NB4 (cell line): ENCODE results near the gene MAP1B.

Source experiments
- MYC ChIP-seq: IDR thresholded peaks from 2 replicates; pipeline ENCODE4 v1.6.1; 2011; ENCODE audit warnings: low read depth, low read length
- POLR2A ChIP-seq: IDR thresholded peaks from 2 replicates; pipeline ENCODE4 v1.6.1; 2011; ENCODE audit warnings: mild to moderate bottlenecking; ENCODE audit not compliant: insufficient read length; ENCODE audit errors: extremely low read depth
- TF ChIP-seq, protein P1 (sequence below): IDR thresholded peaks from one replicate; pipeline ENCODE4 v1.5.1; 2012; ENCODE audit warnings: low read depth, low read length
- TF ChIP-seq, protein P2 (sequence below): IDR thresholded peaks from 2 replicates; pipeline ENCODE4 v1.6.1; 2011; ENCODE audit warnings: low read depth, low read length

DNA sequence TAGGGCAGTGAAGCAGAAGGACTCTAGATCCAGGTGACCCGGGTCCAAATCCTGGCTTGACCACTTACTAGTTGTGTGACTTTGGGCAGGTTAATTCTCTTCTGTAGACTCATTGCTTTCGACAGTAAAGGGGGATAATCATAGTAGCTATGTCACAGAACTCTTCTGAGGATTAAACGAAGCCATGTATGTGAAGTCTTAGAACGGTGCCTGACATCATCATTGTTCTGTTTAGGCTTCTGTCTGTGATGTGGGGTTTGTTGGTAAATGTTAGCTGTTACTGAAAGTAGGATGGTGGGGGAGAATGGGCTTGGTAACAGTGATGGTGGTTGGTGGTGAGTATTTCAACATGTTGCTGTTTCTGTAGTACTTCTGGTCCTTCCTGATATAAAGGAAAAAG, 73.7 kb downstream of the MAP1B start:
- TF ChIP-seq, protein P1, sequence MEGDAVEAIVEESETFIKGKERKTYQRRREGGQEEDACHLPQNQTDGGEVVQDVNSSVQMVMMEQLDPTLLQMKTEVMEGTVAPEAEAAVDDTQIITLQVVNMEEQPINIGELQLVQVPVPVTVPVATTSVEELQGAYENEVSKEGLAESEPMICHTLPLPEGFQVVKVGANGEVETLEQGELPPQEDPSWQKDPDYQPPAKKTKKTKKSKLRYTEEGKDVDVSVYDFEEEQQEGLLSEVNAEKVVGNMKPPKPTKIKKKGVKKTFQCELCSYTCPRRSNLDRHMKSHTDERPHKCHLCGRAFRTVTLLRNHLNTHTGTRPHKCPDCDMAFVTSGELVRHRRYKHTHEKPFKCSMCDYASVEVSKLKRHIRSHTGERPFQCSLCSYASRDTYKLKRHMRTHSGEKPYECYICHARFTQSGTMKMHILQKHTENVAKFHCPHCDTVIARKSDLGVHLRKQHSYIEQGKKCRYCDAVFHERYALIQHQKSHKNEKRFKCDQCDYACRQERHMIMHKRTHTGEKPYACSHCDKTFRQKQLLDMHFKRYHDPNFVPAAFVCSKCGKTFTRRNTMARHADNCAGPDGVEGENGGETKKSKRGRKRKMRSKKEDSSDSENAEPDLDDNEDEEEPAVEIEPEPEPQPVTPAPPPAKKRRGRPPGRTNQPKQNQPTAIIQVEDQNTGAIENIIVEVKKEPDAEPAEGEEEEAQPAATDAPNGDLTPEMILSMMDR = no peak
- no peak for TF ChIP-seq POLR2A
- TF ChIP-seq, protein P2, sequence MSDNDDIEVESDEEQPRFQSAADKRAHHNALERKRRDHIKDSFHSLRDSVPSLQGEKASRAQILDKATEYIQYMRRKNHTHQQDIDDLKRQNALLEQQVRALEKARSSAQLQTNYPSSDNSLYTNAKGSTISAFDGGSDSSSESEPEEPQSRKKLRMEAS = no peak
- TF ChIP-seq MYC = no peak
